ENCODE data around the gene COL6A2. TPM values are rescaled to one million over a fixed set of nuclear protein-coding genes. Genes with fewer than 3 reads are reported as not detected.
A peak's percentile ranks its signal among the peaks of the same experiment; 100 is the strongest.
"Not testable (repeated sequence)": the region's sequence is repeated elsewhere in the genome, so short reads cannot be mapped to it uniquely, and the experiment has no call there.

COL6A2 gene
- total RNA-seq, 1 experiment from 2014 or later: 127 TPM

- H3K36me3 ChIP-seq (replicated peaks; ENCODE audit: control insufficient read depth, insufficient read depth, low read length); DNase-seq; H3K27me3 ChIP-seq (ENCODE audit: control insufficient read depth, insufficient read depth, low read length); H3K4me3 ChIP-seq (ENCODE audit: insufficient read depth, low read depth, low read length): not testable (repeated sequence)
These were observed 72.7 kb downstream of the COL6A2 start for GRCh38 chr21:46170436-46171193.

GRCh38 chr21:46171585-46171984 lies 73.7 kb downstream of the COL6A2 start:
- Histone ChIP-seq H3K36me3 (replicated peaks; ENCODE audit: control insufficient read depth, insufficient read depth, low read length) (no peaks in the 10 kb centered on the region), H3K4me3 (ENCODE audit: insufficient read depth, low read depth, low read length) (no peak overlapping the region), H3K27me3 (ENCODE audit: control insufficient read depth, insufficient read depth, low read length) (no peaks in the 10 kb centered on the region)
- no peak for DNase-seq

- peak; percentile 38 for DNase-seq
- H3K4me3 ChIP-seq (ENCODE audit: insufficient read depth, low read depth, low read length): no peak overlapping the region
- no peaks in the 10 kb centered on the region for H3K27me3 ChIP-seq (ENCODE audit: control insufficient read depth, insufficient read depth, low read length)
- H3K36me3 ChIP-seq (replicated peaks; ENCODE audit: control insufficient read depth, insufficient read depth, low read length): no peaks in the 10 kb centered on the region
These were observed 74.3 kb downstream of the COL6A2 start for GRCh38 chr21:46171996-46172862.

- Histone ChIP-seq H3K27me3 (ENCODE audit: control insufficient read depth, insufficient read depth, low read length) (no peaks in the 10 kb centered on the region), H3K4me3 (ENCODE audit: insufficient read depth, low read depth, low read length) (no peak overlapping the region), H3K36me3 (replicated peaks; ENCODE audit: control insufficient read depth, insufficient read depth, low read length) (no peaks in the 10 kb centered on the region)
- peak; percentile 21 for DNase-seq
These were observed 75.1 kb downstream of the COL6A2 start for GRCh38 chr21:46172863-46173528.

- H3K36me3 ChIP-seq (replicated peaks; ENCODE audit: control insufficient read depth, insufficient read depth, low read length): no peaks in the 10 kb centered on the region
- H3K27me3 ChIP-seq (ENCODE audit: control insufficient read depth, insufficient read depth, low read length): no peaks in the 10 kb centered on the region
- no peak overlapping the region for H3K4me3 ChIP-seq (ENCODE audit: insufficient read depth, low read depth, low read length)
- peak; percentile 29 for DNase-seq
These were observed 75.7 kb downstream of the COL6A2 start for GRCh38 chr21:46173573-46173972.

- H3K27me3 ChIP-seq (ENCODE audit: control insufficient read depth, insufficient read depth, low read length); H3K4me3 ChIP-seq (ENCODE audit: insufficient read depth, low read depth, low read length); H3K36me3 ChIP-seq (replicated peaks; ENCODE audit: control insufficient read depth, insufficient read depth, low read length); DNase-seq: not testable (repeated sequence)
These were observed 78.7 kb downstream of the COL6A2 start for GRCh38 chr21:46176443-46177129.

- H3K36me3 ChIP-seq (replicated peaks; ENCODE audit: control insufficient read depth, insufficient read depth, low read length): no peaks in the 10 kb centered on the region
- H3K4me3 ChIP-seq (ENCODE audit: insufficient read depth, low read depth, low read length): no peak overlapping the region
- DNase-seq: no peak
These were observed 81.0 kb downstream of the COL6A2 start for GRCh38 chr21:46178961-46179360.

More at GRCh38 chr21:46178961-46179360, 81.0 kb downstream of the COL6A2 start:
- no peaks in the 10 kb centered on the region for H3K27me3 ChIP-seq (ENCODE audit: control insufficient read depth, insufficient read depth, low read length)

Other genes starting within 250 kb of the COL6A2 start
- gene COL6A1, start 116.3 kb upstream of the COL6A2 start, total RNA-seq (2014; rRNA removed; shearing (Covaris generic)): 243 and 283 TPM in 2 replicates
- 1.6 TPM in 1 of 2 replicates, not detected in the other for gene FTCD, start 57.5 kb downstream of the COL6A2 start, total RNA-seq (2014; rRNA removed; shearing (Covaris generic))
- gene SPATC1L, start 86.3 kb downstream of the COL6A2 start, total RNA-seq (2014; rRNA removed; shearing (Covaris generic)): 35.5 and 41.5 TPM in 2 replicates
- 44.6 and 53.3 TPM in 2 replicates for gene LSS, start 130.7 kb downstream of the COL6A2 start, total RNA-seq (2014; rRNA removed; shearing (Covaris generic))
- gene MCM3AP, start 187.5 kb downstream of the COL6A2 start, total RNA-seq (2014; rRNA removed; shearing (Covaris generic)): 84.8 and 112 TPM in 2 replicates
- 28.0 and 35.0 TPM in 2 replicates for gene YBEY, start 188.2 kb downstream of the COL6A2 start, total RNA-seq (2014; rRNA removed; shearing (Covaris generic))
- 16.8 and 26.4 TPM in 2 replicates for gene C21orf58, start 225.8 kb downstream of the COL6A2 start, total RNA-seq (2014; rRNA removed; shearing (Covaris generic))
- gene PCNT, start 226.0 kb downstream of the COL6A2 start, total RNA-seq (2014; rRNA removed; shearing (Covaris generic)): 20.7 and 37.7 TPM in 2 replicates

Data from H7 (cell line).